GM10847 (cell line): ENCODE results near the gene PRSS21.

ENCODE experiments used
- POLR2A ChIP-seq: IDR thresholded peaks from 2 replicates; pipeline ENCODE4 v1.6.1; 2011; ENCODE audit not compliant: insufficient read length; ENCODE audit errors: extremely low read depth

Gene PRSS21

GRCh38 chr16:2853531-2854073, 36.6 kb downstream of the PRSS21 start:
- TF ChIP-seq POLR2A, result no peak

GRCh38 chr16:2854700-2855309, 37.8 kb downstream of the PRSS21 start:
- no peak for TF ChIP-seq POLR2A

GRCh38 chr16:2855536-2855935, 38.5 kb downstream of the PRSS21 start:
- no peak for TF ChIP-seq POLR2A

- TF ChIP-seq POLR2A, result no peak
These were observed 39.1 kb downstream of the PRSS21 start for GRCh38 chr16:2856061-2856670.

GRCh38 chr16:2856686-2857450, 39.8 kb downstream of the PRSS21 start:
- TF ChIP-seq POLR2A, result no peak

- no peak for TF ChIP-seq POLR2A
These were observed 40.6 kb downstream of the PRSS21 start, which contains the start of gene PRSS22 for GRCh38 chr16:2857451-2858244. Gene PRSS22, minus strand, starts transcription at chr16:2858170. Its CDS starts 66 bp downstream, at chr16:2858104.

- TF ChIP-seq POLR2A, result no peak
These were observed 41.4 kb downstream of the PRSS21 start for GRCh38 chr16:2858245-2859025.

GRCh38 chr16:2859686-2860265, 42.7 kb downstream of the PRSS21 start:
- TF ChIP-seq POLR2A, result no peak

- TF ChIP-seq POLR2A, result no peak
These were observed 44.0 kb downstream of the PRSS21 start for GRCh38 chr16:2860826-2861567.

GRCh38 chr16:2865651-2866050, 48.6 kb downstream of the PRSS21 start:
- TF ChIP-seq POLR2A, result no peak

GRCh38 chr16:2866431-2866830, 49.4 kb downstream of the PRSS21 start:
- no peak for TF ChIP-seq POLR2A

- no peak for TF ChIP-seq POLR2A
These were observed 50.6 kb downstream of the PRSS21 start for GRCh38 chr16:2867661-2867986.

GRCh38 chr16:2867987-2868789, 51.2 kb downstream of the PRSS21 start:
- TF ChIP-seq POLR2A, result peak; percentile 94
